B cell (primary cell): ENCODE measurements around the gene CYTH3. TPM values are rescaled to one million over a fixed set of nuclear protein-coding genes. Genes with fewer than 3 reads are reported as not detected.

Experiments
- ATAC-seq: fragments of 200-7000 bp; cut with Tn5 transposase; one replicate; pipeline ENCODE4 v1.10.0; 2021; ENCODE audit warnings: low read depth, mild to moderate bottlenecking, moderate number of reproducible peaks, moderate library complexity
- CTCF ChIA-PET: fragments of 350-600 bp; sonication (Branson Sonifier 250); formaldehyde crosslinking; loops from one replicate; lab custom pipeline; 2021; ENCODE audit warnings: antibody characterized with exemption, inconsistent platforms; lab: Charles Lee
- POLR2A ChIA-PET: fragments of 350-600 bp; sonication (Branson Sonifier 250); formaldehyde crosslinking; loops from one replicate; lab custom pipeline; 2021; ENCODE audit warnings: antibody characterized with exemption; lab: Charles Lee
- DNase-seq: peaks from one replicate; pipeline ENCODE4 v3.0.0; 2013
- H2AFZ ChIP-seq: 2 replicates; pipeline ENCODE4 v1.6.1; 2012; ENCODE audit warnings: mild to moderate bottlenecking, low read depth, low read length; ENCODE audit not compliant: insufficient read depth, poor library complexity, severe bottlenecking
- H3K27ac ChIP-seq, 2 donors: 1 replicate in 1 of 2; 2 replicates in 1 of 2; pipeline ENCODE4 v1.5.1; 2012 to 2013; ENCODE audit warnings: low read length in 2 of 2, mild to moderate bottlenecking in 2 of 2, moderate library complexity in 1 of 2
- H3K27me3 ChIP-seq, 4 experiments: fragments of 200-600 bp in 1 of 4; sonication (generic) in 1 of 4; replicated peaks in 1 of 4; 1 replicate in 2 of 4; 2 replicates in 2 of 4; pipeline versions ENCODE4 v1.6.1 to v1.7.0; 2013 to 2016; ENCODE audit warnings: low read length in 3 of 4, mild to moderate bottlenecking in 2 of 4, mixed read lengths in 1 of 4, moderate library complexity in 1 of 4; ENCODE audit not compliant: insufficient read depth in 4 of 4, control insufficient read depth in 3 of 4; ENCODE audit errors: control extremely low read depth in 1 of 4
- H3K36me3 ChIP-seq, 2 experiments: replicated peaks in 1 of 2; 1 replicate in 1 of 2; 2 replicates in 1 of 2; pipeline versions ENCODE4 v1.6.1 to v1.7.1; 2013; ENCODE audit warnings: low read length in 1 of 2; ENCODE audit not compliant: insufficient read depth in 2 of 2, control insufficient read depth in 1 of 2; ENCODE audit errors: control extremely low read depth in 1 of 2, extremely low read depth in 1 of 2
- H3K4me1 ChIP-seq, 2 donors: fragments of 200-600 bp in 1 of 2; sonication (generic) in 1 of 2; 1 replicate in 1 of 2; 2 replicates in 1 of 2; pipeline versions ENCODE4 v1.5.1 to v1.6.1; 2013 to 2017; ENCODE audit warnings: low read length in 2 of 2; ENCODE audit not compliant: control insufficient read depth in 2 of 2, insufficient read depth in 2 of 2
- H3K4me2 ChIP-seq: replicated peaks from 2 replicates; pipeline ENCODE3; 2012; ENCODE audit warnings: mild to moderate bottlenecking, low read depth, low read length; ENCODE audit not compliant: poor library complexity, severe bottlenecking
- H3K4me3 ChIP-seq, 5 experiments: fragments of 200-600 bp in 1 of 5; sonication (generic) in 1 of 5; 1 replicate in 3 of 5; 2 replicates in 2 of 5; pipeline versions ENCODE4 v1.5.1 to v1.7.0; 2011 to 2016; ENCODE audit warnings: low read length in 4 of 5, mild to moderate bottlenecking in 4 of 5, low read depth in 2 of 5, control low read depth in 1 of 5, moderate library complexity in 1 of 5; ENCODE audit not compliant: insufficient read depth in 1 of 5; ENCODE audit errors: control extremely low read depth in 1 of 5, extremely low read depth in 1 of 5
- H3K79me2 ChIP-seq: fragments of 200-600 bp; sonication (generic); one replicate; pipeline ENCODE4 v1.6.0; 2016; ENCODE audit warnings: low read length; ENCODE audit not compliant: control insufficient read depth, insufficient read depth
- H3K9ac ChIP-seq: fragments of 200-600 bp; sonication (generic); 2 replicates; pipeline ENCODE4 v1.6.1; 2017; ENCODE audit warnings: mild to moderate bottlenecking, low read length, moderate library complexity
- H3K9me3 ChIP-seq, 3 donors: one replicate each; pipeline versions ENCODE4 v1.6.1 to v1.7.1; 2013; ENCODE audit warnings: low read length in 2 of 3; ENCODE audit not compliant: control insufficient read depth in 2 of 3, insufficient read depth in 1 of 3; ENCODE audit errors: control extremely low read depth in 1 of 3
- H4K20me1 ChIP-seq: 2 replicates; pipeline ENCODE4 v1.6.0; 2012; ENCODE audit warnings: mild to moderate bottlenecking, low read length; ENCODE audit not compliant: insufficient read depth, control insufficient read depth, poor library complexity, severe bottlenecking
- H3K27ac Mint-ChIP-seq: one replicate; pipeline ENCODE4 v1.8.0; 2021; ENCODE audit warnings: mixed read lengths
- H3K27me3 Mint-ChIP-seq: one replicate; pipeline ENCODE4 v1.8.0; 2021; ENCODE audit warnings: mixed read lengths
- H3K4me1 Mint-ChIP-seq: one replicate; pipeline ENCODE4 v1.8.0; 2021; ENCODE audit warnings: mixed read lengths
- H3K4me3 Mint-ChIP-seq: one replicate; pipeline ENCODE4 v1.8.0; 2021; ENCODE audit warnings: mixed read lengths
- H3K9me3 Mint-ChIP-seq: one replicate; pipeline ENCODE4 v1.8.0; 2022; ENCODE audit warnings: mixed read lengths; ENCODE audit not compliant: insufficient read depth
- EZH2 ChIP-seq: IDR thresholded peaks from 2 replicates; pipeline ENCODE4 v1.6.1; 2012; ENCODE audit warnings: borderline replicate concordance, low read depth, mild to moderate bottlenecking, moderate library complexity, low read length; ENCODE audit not compliant: insufficient read depth, poor library complexity, severe bottlenecking
- WGBS: methylation state at CpG from one replicate; pipeline ENCODE4 v1.1.5; 2013; ENCODE audit warnings: missing lambda C conversion rate; ENCODE audit not compliant: insufficient coverage; 5-methylcytosine and 5-hydroxymethylcytosine counted together
- intact Hi-C: fragments of 100-400 bp; cut with micrococcal nuclease; formaldehyde crosslinking; loops from one replicate; pipeline ENCODE4 v1.10.0; 2022
- polyA plus RNA-seq: library from polyadenylated mRNA; depleted of rRNA; stranded (reverse); fragments of >200 nt; gene quantifications from 2 replicates; pipeline ENCODE4 v1.2.3, GENCODE V29; 2012
- total RNA-seq, 2 donors: library from RNA; stranded (reverse); fragments of 120-200 nt in 1 of 2; gene quantifications; 1 replicate in 1 of 2; 2 replicates in 1 of 2; pipeline versions ENCODE4 v1.2.3 to v1.2.4, GENCODE V29; 2013 to 2022
- TF ChIP-seq, protein P1 (sequence below): fragments of 200-600 bp; IDR thresholded peaks from one replicate; pipeline ENCODE4 v1.8.0; 2022; ENCODE audit warnings: antibody characterized with exemption, mild to moderate bottlenecking

Gene CYTH3
- total and polyA plus RNA-seq, 2 donors (not counting 1 experiment from before 2014, with no cell fraction given), result 5.2 to 11.3 TPM

- CTCF ChIA-PET, result interaction anchor here (0.6 kb wide), 1 partner anchor 1090 kb away, joined by 5 read pairs; no protein-coding TSS in a partner anchor
- 70% methylated on average over 3 of the region's 5 CpGs for WGBS
- no peak overlapping the region for H2AFZ ChIP-seq
Measured at GRCh38 chr7:6188389-6188788, 84.0 kb downstream of the CYTH3 start.

DNA sequence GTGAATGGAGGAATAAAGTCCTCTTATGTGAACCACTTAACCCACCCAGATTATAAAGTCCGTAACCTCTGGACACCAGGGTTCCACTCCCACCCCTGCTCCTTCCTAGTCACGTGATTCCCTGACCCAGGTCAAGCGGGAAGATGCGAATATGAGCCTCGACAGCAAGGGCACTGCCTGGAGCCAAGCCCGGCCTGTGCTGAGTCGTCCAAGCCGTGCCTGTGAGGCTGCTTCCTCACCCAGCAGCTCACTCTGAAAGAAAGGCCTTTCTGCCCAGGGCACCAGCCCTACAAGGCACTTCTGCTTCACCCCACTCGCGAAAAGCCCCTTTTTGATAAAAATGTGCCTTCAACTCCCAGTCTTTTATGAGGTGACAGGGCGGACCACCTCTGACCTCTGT lies 85.8 kb downstream of the CYTH3 start:
- Histone ChIP-seq H2AFZ (no peak overlapping the region), H3K27ac (no peak overlapping the region), H3K9ac (no peak overlapping the region), H3K79me2 (no peaks in the 10 kb centered on the region), H3K27me3 (no peaks in the 10 kb centered on the region), H3K4me3 (no peak overlapping the region), H3K4me1 (no peaks in the 10 kb centered on the region), H3K9me3 (no peaks in the 10 kb centered on the region), H3K4me2 (no peak overlapping the region), H4K20me1 (no peaks in the 10 kb centered on the region), H3K36me3 (peaks cover 1 to 3% of the 10 kb centered on the region in 2 experiments)
- DNase-seq (no peak), ATAC-seq (no peak)
- POLR2A ChIA-PET, result no interaction called here
- H3K9me3 Mint-ChIP-seq, result no peaks in the 10 kb centered on the region
- CTCF ChIA-PET, result interaction anchor here (0.7 kb wide), 1 partner anchor 1219 kb away, joined by 4 read pairs; no protein-coding TSS in a partner anchor
- TF ChIP-seq, protein P1, sequence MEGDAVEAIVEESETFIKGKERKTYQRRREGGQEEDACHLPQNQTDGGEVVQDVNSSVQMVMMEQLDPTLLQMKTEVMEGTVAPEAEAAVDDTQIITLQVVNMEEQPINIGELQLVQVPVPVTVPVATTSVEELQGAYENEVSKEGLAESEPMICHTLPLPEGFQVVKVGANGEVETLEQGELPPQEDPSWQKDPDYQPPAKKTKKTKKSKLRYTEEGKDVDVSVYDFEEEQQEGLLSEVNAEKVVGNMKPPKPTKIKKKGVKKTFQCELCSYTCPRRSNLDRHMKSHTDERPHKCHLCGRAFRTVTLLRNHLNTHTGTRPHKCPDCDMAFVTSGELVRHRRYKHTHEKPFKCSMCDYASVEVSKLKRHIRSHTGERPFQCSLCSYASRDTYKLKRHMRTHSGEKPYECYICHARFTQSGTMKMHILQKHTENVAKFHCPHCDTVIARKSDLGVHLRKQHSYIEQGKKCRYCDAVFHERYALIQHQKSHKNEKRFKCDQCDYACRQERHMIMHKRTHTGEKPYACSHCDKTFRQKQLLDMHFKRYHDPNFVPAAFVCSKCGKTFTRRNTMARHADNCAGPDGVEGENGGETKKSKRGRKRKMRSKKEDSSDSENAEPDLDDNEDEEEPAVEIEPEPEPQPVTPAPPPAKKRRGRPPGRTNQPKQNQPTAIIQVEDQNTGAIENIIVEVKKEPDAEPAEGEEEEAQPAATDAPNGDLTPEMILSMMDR, result no peak
- TF ChIP-seq EZH2, result no peak
- H3K27me3 Mint-ChIP-seq, result no peaks in the 10 kb centered on the region
- intact Hi-C loops, result no loop called here
- WGBS, result 89% methylated on average over 11 of the region's 11 CpGs
- no peak overlapping the region for H3K27ac Mint-ChIP-seq
- H3K4me1 Mint-ChIP-seq, result no peaks in the 10 kb centered on the region
- no peak overlapping the region for H3K4me3 Mint-ChIP-seq

More at GRCh38 chr7:6188389-6188788, 84.0 kb downstream of the CYTH3 start:
- POLR2A ChIA-PET, result interaction anchor here (0.5 kb wide), 1 partner anchor 67 kb away, joined by 6 read pairs; no protein-coding TSS in a partner anchor
- DNase-seq (no peak), ATAC-seq (no peak)
- peaks cover 1 to 3% of the 10 kb centered on the region in 2 experiments for H3K36me3 ChIP-seq
- Mint-ChIP-seq H3K27ac (no peak overlapping the region), H3K9me3 (no peaks in the 10 kb centered on the region), H3K27me3 (no peaks in the 10 kb centered on the region), H3K4me1 (no peaks in the 10 kb centered on the region), H3K4me3 (no peak overlapping the region)
- H3K27ac ChIP-seq, result no peak overlapping the region
- no peaks in the 10 kb centered on the region for H3K79me2 ChIP-seq
- no peak overlapping the region for H3K4me3 ChIP-seq
- no peak overlapping the region for H3K4me2 ChIP-seq
- H3K9ac ChIP-seq, result no peak overlapping the region
- H3K9me3 ChIP-seq, result no peaks in the 10 kb centered on the region
- intact Hi-C loops, result no loop called here
- H3K27me3 ChIP-seq, result no peaks in the 10 kb centered on the region
- no peaks in the 10 kb centered on the region for H3K4me1 ChIP-seq
- TF ChIP-seq, protein P1, result no peak
- no peak for TF ChIP-seq EZH2
- no peaks in the 10 kb centered on the region for H4K20me1 ChIP-seq
